Caco-2 (cell line): ENCODE data around the gene LRRC45. TPM values are rescaled to one million over a fixed set of nuclear protein-coding genes. Genes with fewer than 3 reads are reported as not detected.

Experiments used
- BruUV-seq: library from RNA; stranded (reverse); fragments of 400-500 nt; replicated peaks from 2 replicates; lab custom pipeline; 2021; lab: Mats Ljungman, UMichigan
- CTCF ChIA-PET: fragments of 300-600 bp; sonication (Branson Sonifier 250); formaldehyde crosslinking; loops from one replicate; lab custom pipeline; 2022; ENCODE audit warnings: antibody characterized with exemption; lab: Charles Lee
- POLR2A ChIA-PET: fragments of 300-600 bp; sonication (Branson Sonifier 250); formaldehyde crosslinking; loops from one replicate; lab custom pipeline; 2022; ENCODE audit warnings: antibody characterized with exemption; lab: Charles Lee
- DNase-seq, 2 experiments: peaks; one replicate each; pipeline versions ENCODE4 v3.0.0 to v3.0.0-alpha.2; 2020 to 2022
- H3K27me3 ChIP-seq: replicated peaks from 2 replicates; pipeline ENCODE4 v1.6.0; 2011; ENCODE audit warnings: low read length; ENCODE audit not compliant: control insufficient read depth, insufficient read depth
- H3K36me3 ChIP-seq: 2 replicates; pipeline ENCODE4 v1.5.1; 2011; ENCODE audit warnings: low read length; ENCODE audit not compliant: control insufficient read depth, insufficient read depth
- H3K4me1 ChIP-seq: fragments of 250-450 bp; sonication (Bioruptor Pico); 2 replicates; pipeline ENCODE4 v1.5.1; 2020; ENCODE audit warnings: mild to moderate bottlenecking
- H3K4me3 ChIP-seq: 2 replicates; pipeline ENCODE4 v1.5.1; 2011; ENCODE audit warnings: low read depth, mild to moderate bottlenecking, control low read depth, low read length
- H3K9me3 ChIP-seq: fragments of 250-450 bp; sonication (Bioruptor Pico); 2 replicates; pipeline ENCODE4 v1.5.1; 2020; ENCODE audit warnings: mild to moderate bottlenecking, moderate library complexity
- H3K27ac Mint-ChIP-seq: one replicate; pipeline ENCODE4 v1.8.0; 2022; ENCODE audit warnings: mixed read lengths; ENCODE audit not compliant: unreplicated experiment
- H3K27me3 Mint-ChIP-seq: one replicate; pipeline ENCODE4 v1.8.0; 2022; ENCODE audit warnings: mixed read lengths; ENCODE audit not compliant: insufficient read depth, unreplicated experiment
- H3K36me3 Mint-ChIP-seq: one replicate; pipeline ENCODE4 v1.8.0; 2022; ENCODE audit warnings: mild to moderate bottlenecking, mixed read lengths; ENCODE audit not compliant: insufficient read depth, unreplicated experiment
- H3K4me1 Mint-ChIP-seq: one replicate; pipeline ENCODE4 v1.8.0; 2022; ENCODE audit warnings: low read depth, mixed read lengths; ENCODE audit not compliant: unreplicated experiment
- H3K4me3 Mint-ChIP-seq: one replicate; pipeline ENCODE4 v1.8.0; 2022; ENCODE audit warnings: mild to moderate bottlenecking, moderate library complexity, mixed read lengths; ENCODE audit not compliant: unreplicated experiment
- H3K9me3 Mint-ChIP-seq: one replicate; pipeline ENCODE4 v1.8.0; 2022; ENCODE audit warnings: mixed read lengths; ENCODE audit not compliant: unreplicated experiment
- CTCF ChIP-seq, 2 experiments: fragments of 200-600 bp in 1 of 2; IDR thresholded peaks; 1 replicate in 1 of 2; 2 replicates in 1 of 2; pipeline versions ENCODE4 v1.5.1 to v1.8.0; 2011 to 2022; ENCODE audit warnings: antibody characterized with exemption in 1 of 2, control low read depth in 1 of 2, inconsistent platforms in 1 of 2, low read depth in 1 of 2, low read length in 1 of 2, mild to moderate bottlenecking in 1 of 2, moderate library complexity in 1 of 2; ENCODE audit not compliant: insufficient read depth in 1 of 2, severe bottlenecking in 1 of 2, unreplicated experiment in 1 of 2
- intact Hi-C: fragments of 100-400 bp; cut with micrococcal nuclease; formaldehyde crosslinking; loops from one replicate; pipeline ENCODE4 v1.10.0; 2022; ENCODE audit not compliant: unreplicated experiment
- total RNA-seq: library from RNA; stranded (reverse); gene quantifications from 2 replicates; pipeline ENCODE4 v1.2.3, GENCODE V29; 2022

LRRC45 gene
- total RNA-seq, 1 experiment from 2014 or later: 33.2 TPM

- Histone ChIP-seq H3K27me3 (no peaks in the 10 kb centered on the region), H3K36me3 (no peaks in the 10 kb centered on the region), H3K4me1 (peaks cover 15% of the 10 kb centered on the region; the same call in 1 of the 2 replicates), H3K9me3 (no peaks in the 10 kb centered on the region), H3K4me3 (peak overlapping the region; percentile 34)
- ChIA-PET CTCF (interaction anchor here (0.7 to 3.3 kb wide), 5 partner anchors 25 to 69 kb away, joined by 4 to 16 read pairs (median 9); partner anchors contain the start of genes CENPX, LRRC45 and MAFG), POLR2A (interaction anchor here (0.9 kb wide), 1 partner anchor 26 kb away, joined by 5 read pairs; the partner anchor contains the start of genes CENPX and LRRC45)
- intact Hi-C loops: no loop called here
- Mint-ChIP-seq H3K9me3 (no peaks in the 10 kb centered on the region), H3K27ac (peak overlapping the region; percentile 71), H3K27me3 (no peaks in the 10 kb centered on the region), H3K4me3 (peak overlapping the region; percentile 82), H3K4me1 (no peaks in the 10 kb centered on the region), H3K36me3 (peaks cover 13% of the 10 kb centered on the region)
- no TSS peak for BruUV-seq
- no peak for DNase-seq
- no peak for TF ChIP-seq CTCF (IDR thresholded peaks at IDR 0.05; ENCODE audit: insufficient read depth in 1 of 2, low read depth in 1 of 2, low read length in 1 of 2, severe bottlenecking in 1 of 2, unreplicated experiment in 1 of 2)
Observed at GRCh38 chr17:81996232-81996756, 26.8 kb upstream of the LRRC45 start.

DNA sequence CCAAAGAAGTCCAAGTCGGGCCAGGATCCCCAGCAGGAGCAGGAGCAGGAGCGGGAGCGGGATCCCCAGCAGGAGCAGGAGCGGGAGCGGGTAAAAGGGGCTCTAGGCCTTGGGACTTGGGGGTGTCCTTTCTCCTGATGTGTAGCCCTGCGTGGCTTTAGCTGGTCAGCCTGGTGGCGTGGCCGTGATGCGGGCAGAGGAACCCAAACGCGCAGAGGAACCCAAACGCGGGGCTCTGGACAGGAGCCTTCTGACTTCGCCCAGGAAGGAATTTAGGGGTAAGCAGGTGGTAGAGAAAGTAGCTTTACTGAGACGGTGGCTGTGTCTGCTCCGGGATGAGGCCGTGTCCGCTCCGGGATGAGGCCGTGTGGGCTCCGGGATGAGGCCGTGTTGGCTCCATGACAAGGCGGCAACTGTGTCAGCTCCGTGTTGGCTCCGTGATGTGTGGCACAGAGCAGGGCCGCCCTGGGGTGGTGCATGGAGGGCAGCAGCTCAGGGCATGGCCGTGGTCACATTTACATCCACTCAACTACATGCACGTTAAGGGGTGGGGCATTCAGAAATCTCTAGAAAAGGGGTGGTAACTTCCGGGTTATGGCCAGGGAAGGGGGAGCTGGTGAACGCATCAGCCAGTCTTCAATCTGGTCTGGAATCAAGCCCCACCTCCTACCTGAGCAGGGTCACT is 26.2 kb upstream of the LRRC45 start:
- Mint-ChIP-seq H3K27ac (peak overlapping the region; percentile 71), H3K9me3 (no peaks in the 10 kb centered on the region), H3K4me1 (no peaks in the 10 kb centered on the region), H3K4me3 (peak overlapping the region; percentile 82), H3K27me3 (no peaks in the 10 kb centered on the region), H3K36me3 (peaks cover 7% of the 10 kb centered on the region)
- no peaks in the 10 kb centered on the region for H3K27me3 ChIP-seq
- ChIA-PET POLR2A (interaction anchor here (0.6 to 1.1 kb wide), 6 partner anchors 20 to 125 kb away, joined by 3 to 5 read pairs (median 3); partner anchors contain the start of genes ASPSCR1, CENPX, DCXR and LRRC45), CTCF (interaction anchor here (0.6 to 3.3 kb wide), 8 partner anchors 24 to 232 kb away, joined by 3 to 16 read pairs (median 4); partner anchors contain the start of genes CENPX, DCXR, LRRC45 and SLC16A3)
- DNase-seq: peak; percentile 79 to 86
- BruUV-seq: TSS peak; percentile 65
- peak overlapping the region; percentile 34 for H3K4me3 ChIP-seq
- H3K36me3 ChIP-seq: no peaks in the 10 kb centered on the region
- TF ChIP-seq CTCF (IDR thresholded peaks at IDR 0.05; ENCODE audit: insufficient read depth in 1 of 2, low read depth in 1 of 2, low read length in 1 of 2, severe bottlenecking in 1 of 2, unreplicated experiment in 1 of 2): no peak
- intact Hi-C loops: no loop called here
- peaks cover 9% of the 10 kb centered on the region; the same call in 1 of the 2 replicates for H3K4me1 ChIP-seq
- no peaks in the 10 kb centered on the region for H3K9me3 ChIP-seq

- CTCF ChIA-PET: interaction anchor here (1.8 kb wide), 1 partner anchor 39 kb away, joined by 16 read pairs; no protein-coding TSS in a partner anchor
- no peak for TF ChIP-seq CTCF (IDR thresholded peaks at IDR 0.05; ENCODE audit: insufficient read depth in 1 of 2, low read depth in 1 of 2, low read length in 1 of 2, severe bottlenecking in 1 of 2, unreplicated experiment in 1 of 2)
Observed at GRCh38 chr17:81998212-81998611, 24.9 kb upstream of the LRRC45 start.

More at GRCh38 chr17:81998212-81998611, 24.9 kb upstream of the LRRC45 start:
- no peak overlapping the region for H3K4me3 Mint-ChIP-seq
- no peak overlapping the region for H3K27ac Mint-ChIP-seq
- peaks cover 5% of the 10 kb centered on the region for H3K36me3 Mint-ChIP-seq
- BruUV-seq: TSS peak; percentile 24
- no peaks in the 10 kb centered on the region for H3K9me3 Mint-ChIP-seq
- no peaks in the 10 kb centered on the region for H3K27me3 ChIP-seq
- no peak for DNase-seq
- no peaks in the 10 kb centered on the region for H3K9me3 ChIP-seq
- POLR2A ChIA-PET: no interaction called here
- no peaks in the 10 kb centered on the region for H3K4me1 Mint-ChIP-seq
- peaks cover 10% of the 10 kb centered on the region for H3K4me1 ChIP-seq
- H3K36me3 ChIP-seq: no peaks in the 10 kb centered on the region; the same call in 1 of the 2 replicates
- H3K4me3 ChIP-seq: no peak overlapping the region
- H3K27me3 Mint-ChIP-seq: no peaks in the 10 kb centered on the region
- intact Hi-C loops: no loop called here
